Measurements from ENCODE around the gene LYPD4.

The LYPD4 gene

GRCh38 chr19:41804336-41804735 is 40.1 kb downstream of the LYPD4 start:
- TF ChIP-seq, protein P1, sequence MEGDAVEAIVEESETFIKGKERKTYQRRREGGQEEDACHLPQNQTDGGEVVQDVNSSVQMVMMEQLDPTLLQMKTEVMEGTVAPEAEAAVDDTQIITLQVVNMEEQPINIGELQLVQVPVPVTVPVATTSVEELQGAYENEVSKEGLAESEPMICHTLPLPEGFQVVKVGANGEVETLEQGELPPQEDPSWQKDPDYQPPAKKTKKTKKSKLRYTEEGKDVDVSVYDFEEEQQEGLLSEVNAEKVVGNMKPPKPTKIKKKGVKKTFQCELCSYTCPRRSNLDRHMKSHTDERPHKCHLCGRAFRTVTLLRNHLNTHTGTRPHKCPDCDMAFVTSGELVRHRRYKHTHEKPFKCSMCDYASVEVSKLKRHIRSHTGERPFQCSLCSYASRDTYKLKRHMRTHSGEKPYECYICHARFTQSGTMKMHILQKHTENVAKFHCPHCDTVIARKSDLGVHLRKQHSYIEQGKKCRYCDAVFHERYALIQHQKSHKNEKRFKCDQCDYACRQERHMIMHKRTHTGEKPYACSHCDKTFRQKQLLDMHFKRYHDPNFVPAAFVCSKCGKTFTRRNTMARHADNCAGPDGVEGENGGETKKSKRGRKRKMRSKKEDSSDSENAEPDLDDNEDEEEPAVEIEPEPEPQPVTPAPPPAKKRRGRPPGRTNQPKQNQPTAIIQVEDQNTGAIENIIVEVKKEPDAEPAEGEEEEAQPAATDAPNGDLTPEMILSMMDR (IDR thresholded peaks at IDR 0.05; ENCODE audit: low read depth, low read length): no peak
- in situ Hi-C loops (cut with HindIII; ENCODE audit: low sequenced_read_pairs): no loop called here

GRCh38 chr19:41802770-41803169 is 41.7 kb downstream of the LYPD4 start:
- DNase-seq (ENCODE audit: low read depth, low spot score): no peak
- in situ Hi-C loops (cut with HindIII; ENCODE audit: low sequenced_read_pairs): no loop called here
- TF ChIP-seq, protein P1 (IDR thresholded peaks at IDR 0.05; ENCODE audit: low read depth, low read length): no peak
- H3K4me3 ChIP-seq (ENCODE audit: low read depth, low read length): no peak overlapping the region

More at GRCh38 chr19:41804336-41804735, 40.1 kb downstream of the LYPD4 start:
- H3K4me3 ChIP-seq (ENCODE audit: low read depth, low read length): no peak overlapping the region
- DNase-seq (ENCODE audit: low read depth, low spot score): no peak

DNA sequence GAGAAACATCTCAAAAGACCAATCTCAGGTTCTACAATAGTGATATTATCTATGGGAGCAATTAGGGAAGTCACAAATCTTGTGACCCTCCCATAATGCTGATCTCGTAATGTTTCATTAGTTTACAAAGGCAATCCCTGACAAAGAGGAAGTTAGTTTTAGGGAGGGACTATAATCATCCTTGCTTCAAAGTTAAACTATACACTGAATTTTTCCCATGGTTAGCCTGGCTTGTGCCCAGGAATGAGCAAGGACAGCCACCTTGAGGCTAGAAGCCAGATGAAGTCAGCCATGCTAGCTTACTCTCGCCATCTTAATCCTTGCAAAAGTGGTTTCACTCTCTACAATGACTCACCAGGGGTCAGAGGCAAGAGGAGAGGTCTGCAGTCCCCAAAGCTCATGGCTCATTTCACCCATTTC is 42.7 kb downstream of the LYPD4 start:
- H3K4me3 ChIP-seq (ENCODE audit: low read depth, low read length): no peak overlapping the region
- TF ChIP-seq, protein P1 (IDR thresholded peaks at IDR 0.05; ENCODE audit: low read depth, low read length): no peak
- in situ Hi-C loops (cut with HindIII; ENCODE audit: low sequenced_read_pairs): no loop called here
- no peak for DNase-seq (ENCODE audit: low read depth, low spot score)

- DNase-seq (ENCODE audit: low read depth, low spot score): no peak
- H3K4me3 ChIP-seq (ENCODE audit: low read depth, low read length): no peak overlapping the region
- TF ChIP-seq, protein P1 (IDR thresholded peaks at IDR 0.05; ENCODE audit: low read depth, low read length): no peak
- in situ Hi-C loops (cut with HindIII; ENCODE audit: low sequenced_read_pairs): no loop called here
These were observed 43.5 kb downstream of the LYPD4 start for GRCh38 chr19:41801031-41801430.

- in situ Hi-C loops (cut with HindIII; ENCODE audit: low sequenced_read_pairs): no loop called here
- no peak overlapping the region for H3K4me3 ChIP-seq (ENCODE audit: low read depth, low read length)
- TF ChIP-seq, protein P1 (IDR thresholded peaks at IDR 0.05; ENCODE audit: low read depth, low read length): no peak
- no peak for DNase-seq (ENCODE audit: low read depth, low spot score)
These were observed 45.0 kb downstream of the LYPD4 start for GRCh38 chr19:41799444-41800000.

DNA sequence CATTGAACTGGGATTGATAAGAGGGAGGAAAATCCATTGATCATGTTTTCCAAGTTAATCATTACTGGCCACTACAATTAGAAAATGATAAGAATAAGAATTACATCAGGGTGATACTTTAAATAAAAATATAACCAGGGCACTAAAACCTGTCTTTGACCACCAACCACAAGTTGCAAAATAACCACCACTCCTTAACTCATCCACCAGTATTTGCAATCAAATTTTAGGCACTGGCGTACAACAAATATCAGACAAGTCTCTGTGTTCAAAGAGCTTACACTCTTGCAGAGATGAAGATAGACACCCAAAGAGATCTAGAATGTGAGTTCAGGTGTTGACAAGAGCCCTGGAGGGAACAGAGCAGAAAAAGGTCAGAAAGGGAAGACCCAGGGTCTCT is 47.6 kb downstream of the LYPD4 start:
- in situ Hi-C loops (cut with HindIII; ENCODE audit: low sequenced_read_pairs): no loop called here
- no peak overlapping the region for H3K4me3 ChIP-seq (ENCODE audit: low read depth, low read length)
- DNase-seq (ENCODE audit: low read depth, low spot score): no peak
- TF ChIP-seq, protein P1 (IDR thresholded peaks at IDR 0.05; ENCODE audit: low read depth, low read length): no peak
